Upper lobe of left lung (tissue), 6 donors: ENCODE measurements around the gene SYK. TPM values are rescaled to one million over a fixed set of nuclear protein-coding genes. Genes with fewer than 3 reads are reported as not detected.

ENCODE experiments used
- ATAC-seq, 2 donors: fragments of 200-7000 bp; cut with Tn5 transposase; one replicate each; pipeline ENCODE4 v1.9.1; 2022; ENCODE audit warnings: mild to moderate bottlenecking in 2 of 2, moderate library complexity in 2 of 2; ENCODE audit not compliant: low FRiP score in 2 of 2
- DNase-seq, 2 donors: peaks; one replicate each; pipeline ENCODE4 v3.0.0-alpha.2; 2019 to 2020
- H3K27ac ChIP-seq, 4 donors: fragments of 200-600 bp; sonication (generic); one replicate each; pipeline ENCODE4 v1.5.1; 2016 to 2019
- H3K27me3 ChIP-seq, 4 donors: fragments of 200-600 bp; sonication (generic); one replicate each; pipeline ENCODE4 v1.5.1; 2017 to 2019
- H3K36me3 ChIP-seq, 4 donors: fragments of 200-600 bp; sonication (generic); one replicate each; pipeline ENCODE4 v1.5.1; 2016 to 2019
- H3K4me1 ChIP-seq, 4 donors: fragments of 200-600 bp; sonication (generic); one replicate each; pipeline ENCODE4 v1.5.1; 2018 to 2019
- H3K4me3 ChIP-seq, 4 donors: fragments of 200-600 bp; sonication (generic); one replicate each; pipeline ENCODE4 v1.5.1; 2017 to 2019; ENCODE audit warnings: mild to moderate bottlenecking in 2 of 4, moderate library complexity in 1 of 4
- H3K9me3 ChIP-seq, 4 donors: fragments of 200-600 bp; sonication (generic); one replicate each; pipeline ENCODE4 v1.5.1; 2018 to 2019
- EP300 ChIP-seq, 4 donors: sonication (generic); formaldehyde crosslinking; IDR thresholded peaks; one replicate each; pipeline ENCODE4 v1.5.1; 2017; ENCODE audit warnings: antibody characterized with exemption in 4 of 4, control low read depth in 2 of 4
- POLR2A ChIP-seq, 4 donors: fragments of 450-650 bp; IDR thresholded peaks; one replicate each; pipeline ENCODE4 v1.5.1; 2016 to 2017; ENCODE audit warnings: antibody characterized with exemption in 4 of 4, mild to moderate bottlenecking in 2 of 4
- POLR2AphosphoS5 ChIP-seq, 2 donors: sonication (generic); formaldehyde crosslinking; IDR thresholded peaks; one replicate each; pipeline ENCODE4 v1.5.1; 2017; ENCODE audit warnings: antibody characterized with exemption in 2 of 2
- WGBS, 2 donors: methylation state at CpG; one replicate each; pipeline ENCODE4 v1.1.5; 2017 to 2018; 5-methylcytosine and 5-hydroxymethylcytosine counted together
- total RNA-seq, 6 donors: library from RNA; depleted of rRNA in 4 of 6; stranded (reverse); fragments of >200 nt in 4 of 6; gene quantifications; one replicate each; pipeline versions ENCODE4 v1.1.0 to v1.2.1, GENCODE V29; 2016 to 2021
- TF ChIP-seq, protein P1 (sequence below), 6 experiments: fragments of 450-650 bp in 4 of 6; fragments of 200-600 bp in 2 of 6; sonication (generic) in 2 of 6; IDR thresholded peaks; one replicate each; pipeline ENCODE4 v1.5.1; 2016 to 2019; ENCODE audit warnings: antibody characterized with exemption in 6 of 6
- donor health status: DM: no; HTN: no; CAD: no; lungs with moderate emphysema.
- donor health status: DM: no; HTN: yes; CAD: no; lungs with severe emphysema.

The SYK gene
- total RNA-seq, 6 donors from 2014 or later = 35.3 to 91.6 (median 47.6) TPM

GRCh38 chr9:90909225-90909624 is 107.6 kb downstream of the SYK start:
- no peak for TF ChIP-seq POLR2AphosphoS5 (IDR thresholded peaks at IDR 0.05)
- TF ChIP-seq, protein P1, sequence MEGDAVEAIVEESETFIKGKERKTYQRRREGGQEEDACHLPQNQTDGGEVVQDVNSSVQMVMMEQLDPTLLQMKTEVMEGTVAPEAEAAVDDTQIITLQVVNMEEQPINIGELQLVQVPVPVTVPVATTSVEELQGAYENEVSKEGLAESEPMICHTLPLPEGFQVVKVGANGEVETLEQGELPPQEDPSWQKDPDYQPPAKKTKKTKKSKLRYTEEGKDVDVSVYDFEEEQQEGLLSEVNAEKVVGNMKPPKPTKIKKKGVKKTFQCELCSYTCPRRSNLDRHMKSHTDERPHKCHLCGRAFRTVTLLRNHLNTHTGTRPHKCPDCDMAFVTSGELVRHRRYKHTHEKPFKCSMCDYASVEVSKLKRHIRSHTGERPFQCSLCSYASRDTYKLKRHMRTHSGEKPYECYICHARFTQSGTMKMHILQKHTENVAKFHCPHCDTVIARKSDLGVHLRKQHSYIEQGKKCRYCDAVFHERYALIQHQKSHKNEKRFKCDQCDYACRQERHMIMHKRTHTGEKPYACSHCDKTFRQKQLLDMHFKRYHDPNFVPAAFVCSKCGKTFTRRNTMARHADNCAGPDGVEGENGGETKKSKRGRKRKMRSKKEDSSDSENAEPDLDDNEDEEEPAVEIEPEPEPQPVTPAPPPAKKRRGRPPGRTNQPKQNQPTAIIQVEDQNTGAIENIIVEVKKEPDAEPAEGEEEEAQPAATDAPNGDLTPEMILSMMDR (IDR thresholded peaks at IDR 0.05) = no peak
- TF ChIP-seq EP300 (IDR thresholded peaks at IDR 0.05) = no peak
- TF ChIP-seq POLR2A (IDR thresholded peaks at IDR 0.05) = no peak
- Histone ChIP-seq H3K27ac (no peak overlapping the region), H3K27me3 (no peaks in the 10 kb centered on the region), H3K4me1 (peaks cover 0 to 11% (median 0%) of the 10 kb centered on the region in 4 donors), H3K4me3 (no peak overlapping the region), H3K9me3 (no peaks in the 10 kb centered on the region), H3K36me3 (no peaks in the 10 kb centered on the region)
- 89 to 93% methylated on average over 4 of the region's 4 CpGs for WGBS, 2 donors
- ATAC-seq = no peak
- no peak for DNase-seq

GRCh38 chr9:90909747-90910283 is 108.2 kb downstream of the SYK start:
- no peaks in the 10 kb centered on the region for H3K27me3 ChIP-seq
- no peaks in the 10 kb centered on the region for H3K9me3 ChIP-seq
- ATAC-seq = no peak
- no peaks in the 10 kb centered on the region for H3K36me3 ChIP-seq
- no peak for DNase-seq
- WGBS, 2 donors = 93 to 100% methylated on average over 2 to 3 of the region's 3 CpGs
- H3K4me1 ChIP-seq = peaks cover 0 to 11% (median 0%) of the 10 kb centered on the region in 4 donors
- H3K4me3 ChIP-seq = no peak overlapping the region
- TF ChIP-seq, protein P1 (IDR thresholded peaks at IDR 0.05) = no peak
- TF ChIP-seq EP300 (IDR thresholded peaks at IDR 0.05) (no peak), POLR2AphosphoS5 (IDR thresholded peaks at IDR 0.05) (no peak), POLR2A (IDR thresholded peaks at IDR 0.05) (no peak)
- H3K27ac ChIP-seq = no peak overlapping the region

DNA sequence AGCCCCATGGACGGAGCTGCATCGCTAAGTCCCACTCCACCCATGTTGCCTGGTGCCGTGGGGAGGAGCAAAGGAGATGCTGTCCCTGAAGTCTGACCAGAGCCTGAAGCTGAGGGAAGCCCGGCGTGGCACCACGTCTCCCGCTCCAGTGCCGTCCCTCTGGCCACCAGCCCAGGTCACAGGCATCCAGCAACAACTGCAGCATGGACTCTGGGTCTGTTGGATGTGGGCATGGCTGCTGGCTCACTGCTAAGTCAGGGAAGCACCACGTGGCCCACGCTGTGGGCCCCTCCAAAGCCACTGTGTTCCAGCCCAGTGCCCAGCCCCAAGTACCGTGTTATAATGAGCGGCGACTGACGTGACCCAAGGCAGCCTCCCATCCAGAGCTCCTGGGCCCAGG is 112.6 kb downstream of the SYK start:
- 94% methylated on average over 14 of the region's 14 CpGs; no CpG with 5 or more reads in 1 of the 2 donors for WGBS, 2 donors
- no peak overlapping the region for H3K4me3 ChIP-seq

DNA sequence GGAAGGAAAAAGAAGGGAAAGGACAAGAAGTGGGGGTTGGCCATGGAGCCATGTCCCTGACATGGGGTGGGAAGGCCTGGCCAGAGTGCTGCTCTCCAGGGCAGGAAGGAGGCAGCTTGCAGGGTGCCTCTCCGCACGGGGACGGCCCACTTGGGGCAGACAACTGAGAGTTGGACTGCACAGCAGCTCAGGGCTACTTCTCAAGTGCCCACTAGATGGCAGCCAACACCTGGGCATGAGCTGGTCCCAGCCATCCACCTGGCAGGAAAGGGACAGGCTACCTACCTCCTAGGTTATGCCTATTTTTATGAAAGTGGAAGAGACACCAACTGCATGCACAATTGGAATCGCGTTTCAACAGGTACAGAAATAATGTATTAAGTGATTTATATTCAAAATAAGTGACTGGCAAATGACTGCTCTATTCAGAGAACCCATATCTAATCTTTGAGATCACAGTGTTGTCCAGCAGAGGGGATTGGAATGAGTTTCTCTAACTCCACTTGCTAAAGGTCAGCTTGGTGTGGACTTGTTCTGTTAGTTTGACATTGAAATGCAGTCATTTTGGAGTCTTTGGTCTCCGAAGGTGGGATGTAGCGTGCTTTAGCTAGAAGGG is 113.4 kb downstream of the SYK start:
- peak in 1 of 2 donors; percentile 84 for DNase-seq
- H3K9me3 ChIP-seq = no peaks in the 10 kb centered on the region
- H3K4me1 ChIP-seq = no peaks in the 10 kb centered on the region
- H3K27ac ChIP-seq = no peak overlapping the region
- no peak overlapping the region for H3K4me3 ChIP-seq
- no peaks in the 10 kb centered on the region for H3K27me3 ChIP-seq
- TF ChIP-seq POLR2A (IDR thresholded peaks at IDR 0.05) = no peak
- TF ChIP-seq, protein P1 (IDR thresholded peaks at IDR 0.05) = peak; percentile 88 to 97 (median 94)
- 12 to 14% methylated on average over 6 to 7 of the region's 7 CpGs for WGBS, 2 donors
- no peaks in the 10 kb centered on the region for H3K36me3 ChIP-seq
- peak; percentile 86 to 91 for ATAC-seq

More for the DNA sequence above, 112.6 kb downstream of the SYK start:
- DNase-seq (no peak), ATAC-seq (no peak)
- no peaks in the 10 kb centered on the region for H3K27me3 ChIP-seq
- H3K27ac ChIP-seq = no peak overlapping the region
- H3K9me3 ChIP-seq = no peaks in the 10 kb centered on the region
- H3K4me1 ChIP-seq = no peaks in the 10 kb centered on the region
- TF ChIP-seq, protein P1 (IDR thresholded peaks at IDR 0.05) = no peak
- TF ChIP-seq POLR2AphosphoS5 (IDR thresholded peaks at IDR 0.05) (no peak), POLR2A (IDR thresholded peaks at IDR 0.05) (no peak), EP300 (IDR thresholded peaks at IDR 0.05) (no peak)
- no peaks in the 10 kb centered on the region for H3K36me3 ChIP-seq

GRCh38 chr9:90915693-90916092 is 114.1 kb downstream of the SYK start:
- TF ChIP-seq EP300 (IDR thresholded peaks at IDR 0.05) (no peak), POLR2A (IDR thresholded peaks at IDR 0.05) (no peak), POLR2AphosphoS5 (IDR thresholded peaks at IDR 0.05) (no peak)
- TF ChIP-seq, protein P1 (IDR thresholded peaks at IDR 0.05) = no peak

More at GRCh38 chr9:90915693-90916092, 114.1 kb downstream of the SYK start:
- peak in 1 of 2 donors; percentile 45 for DNase-seq
- Histone ChIP-seq H3K27me3 (no peaks in the 10 kb centered on the region), H3K9me3 (no peaks in the 10 kb centered on the region), H3K4me3 (no peak overlapping the region), H3K4me1 (peaks cover 0 to under 1% (median 0%) of the 10 kb centered on the region in 4 donors), H3K27ac (no peak overlapping the region), H3K36me3 (no peaks in the 10 kb centered on the region)
- 74 to 76% methylated on average over 3 to 6 of the region's 6 CpGs for WGBS, 2 donors
- no peak for ATAC-seq
